ENCODE data around the gene LRRC32. TPM values are rescaled to one million over a fixed set of nuclear protein-coding genes. Genes with fewer than 3 reads are reported as not detected.

Gene LRRC32
- total RNA-seq, 2 experiments from 2014 or later, result 5.5 to 25.3 TPM

DNA sequence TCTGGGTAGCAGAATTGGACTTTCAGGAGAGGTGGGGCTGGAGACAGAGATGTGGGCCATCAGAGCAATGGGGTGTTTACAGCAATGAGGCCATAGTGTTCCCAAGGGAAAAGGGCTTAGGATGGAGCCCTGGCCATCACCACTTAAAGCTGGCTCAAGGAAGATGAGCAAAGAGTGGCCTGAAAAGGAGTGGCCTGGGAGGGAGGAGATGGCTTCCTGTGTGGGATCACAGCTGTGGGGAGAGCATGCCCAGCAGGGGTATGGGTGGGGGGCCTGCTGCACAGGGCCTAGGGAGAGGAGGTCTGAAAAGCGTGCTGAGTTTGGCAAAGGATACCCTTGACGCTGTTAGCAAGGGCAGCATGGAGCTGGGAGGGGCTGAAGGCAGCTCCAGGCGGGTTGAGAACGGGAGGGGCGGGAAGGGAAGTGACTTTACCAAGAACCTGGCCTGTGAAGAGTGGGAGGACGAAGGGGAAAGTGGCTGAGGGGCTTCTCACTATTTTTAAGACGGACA, 13.9 kb downstream of the LRRC32 start:
- TF ChIP-seq, protein P1, sequence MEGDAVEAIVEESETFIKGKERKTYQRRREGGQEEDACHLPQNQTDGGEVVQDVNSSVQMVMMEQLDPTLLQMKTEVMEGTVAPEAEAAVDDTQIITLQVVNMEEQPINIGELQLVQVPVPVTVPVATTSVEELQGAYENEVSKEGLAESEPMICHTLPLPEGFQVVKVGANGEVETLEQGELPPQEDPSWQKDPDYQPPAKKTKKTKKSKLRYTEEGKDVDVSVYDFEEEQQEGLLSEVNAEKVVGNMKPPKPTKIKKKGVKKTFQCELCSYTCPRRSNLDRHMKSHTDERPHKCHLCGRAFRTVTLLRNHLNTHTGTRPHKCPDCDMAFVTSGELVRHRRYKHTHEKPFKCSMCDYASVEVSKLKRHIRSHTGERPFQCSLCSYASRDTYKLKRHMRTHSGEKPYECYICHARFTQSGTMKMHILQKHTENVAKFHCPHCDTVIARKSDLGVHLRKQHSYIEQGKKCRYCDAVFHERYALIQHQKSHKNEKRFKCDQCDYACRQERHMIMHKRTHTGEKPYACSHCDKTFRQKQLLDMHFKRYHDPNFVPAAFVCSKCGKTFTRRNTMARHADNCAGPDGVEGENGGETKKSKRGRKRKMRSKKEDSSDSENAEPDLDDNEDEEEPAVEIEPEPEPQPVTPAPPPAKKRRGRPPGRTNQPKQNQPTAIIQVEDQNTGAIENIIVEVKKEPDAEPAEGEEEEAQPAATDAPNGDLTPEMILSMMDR (conservative IDR thresholded peaks at IDR 0.05; ENCODE audit: low read length), result no peak
- no peak for TF ChIP-seq EZH2phosphoT487 (IDR thresholded peaks at IDR 0.05; ENCODE audit: borderline replicate concordance, low read depth, low read length)
- H3K9me2 ChIP-seq (ENCODE audit: insufficient read depth, low read length), result no peaks in the 10 kb centered on the region
- no peaks in the 10 kb centered on the region for H3K79me2 ChIP-seq (ENCODE audit: insufficient read depth, low read depth, low read length)
- peaks cover 9% of the 10 kb centered on the region for H3K4me1 ChIP-seq (ENCODE audit: insufficient read depth, low read length, poor library complexity, severe bottlenecking)
- no peak overlapping the region for H3K4me2 ChIP-seq (ENCODE audit: low read length)
- no peak for DNase-seq (ENCODE audit: low spot score)
- intact Hi-C loops (cut with micrococcal nuclease; ENCODE audit: unreplicated experiment), result no loop called here
- H4K20me1 ChIP-seq (ENCODE audit: insufficient read depth, low read length), result no peaks in the 10 kb centered on the region
- no peak overlapping the region for H2AFZ ChIP-seq (ENCODE audit: low read length)
- ChIA-PET POLR2A (interaction anchor here (1.2 kb wide), 1 partner anchor 11 kb away, joined by 3 read pairs; no protein-coding TSS in a partner anchor), CTCF (ENCODE audit: unreplicated experiment) (no interaction called here)
- no peak overlapping the region for H3K4me3 ChIP-seq (ENCODE audit: low read depth, low read length, poor library complexity, severe bottlenecking)
- no TSS peak for BruUV-seq (replicated peaks)
- no peak overlapping the region for H3K27ac ChIP-seq (ENCODE audit: low read depth, low read length, poor library complexity, severe bottlenecking)
- peaks cover 45% of the 10 kb centered on the region for H3K36me3 ChIP-seq (ENCODE audit: insufficient read depth, low read length)
- H3K9me3 ChIP-seq (ENCODE audit: low read length), result no peaks in the 10 kb centered on the region

DNA sequence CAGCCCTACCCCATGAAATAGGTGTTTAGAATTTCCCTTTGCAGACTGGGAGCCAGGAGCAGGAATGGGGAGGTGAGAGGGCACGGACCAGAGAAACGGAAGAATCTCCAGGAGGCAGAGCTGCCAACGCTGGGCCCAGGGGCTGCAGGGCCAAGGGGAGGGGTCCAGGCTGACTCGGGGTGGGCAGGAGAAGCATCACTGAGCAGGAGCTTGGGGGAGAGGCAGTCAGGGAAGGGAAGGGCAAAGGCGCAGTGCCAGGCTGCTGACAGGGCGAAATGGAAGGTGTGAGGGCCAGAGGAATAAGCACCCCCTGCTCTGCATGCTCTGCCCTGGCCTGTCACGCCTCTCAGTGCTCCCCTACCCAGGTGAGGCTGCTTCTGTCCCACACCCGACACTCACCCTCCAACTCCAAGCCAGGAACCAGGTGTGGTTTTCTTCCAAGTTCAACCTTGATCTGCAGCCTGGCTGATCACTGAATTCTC, 14.5 kb downstream of the LRRC32 start:
- CTCF ChIA-PET (ENCODE audit: unreplicated experiment), result no interaction called here

GRCh38 chr11:76655501-76656049, 15.0 kb downstream of the LRRC32 start:
- DNase-seq (ENCODE audit: low spot score), result no peak
- Histone ChIP-seq H3K4me2 (ENCODE audit: low read length) (no peak overlapping the region), H3K9me2 (ENCODE audit: insufficient read depth, low read length) (no peaks in the 10 kb centered on the region), H3K79me2 (ENCODE audit: insufficient read depth, low read depth, low read length) (no peaks in the 10 kb centered on the region), H3K9me3 (ENCODE audit: low read length) (no peaks in the 10 kb centered on the region), H2AFZ (ENCODE audit: low read length) (no peak overlapping the region), H3K4me1 (ENCODE audit: insufficient read depth, low read length, poor library complexity, severe bottlenecking) (peaks cover 9% of the 10 kb centered on the region), H4K20me1 (ENCODE audit: insufficient read depth, low read length) (no peaks in the 10 kb centered on the region), H3K36me3 (ENCODE audit: insufficient read depth, low read length) (peaks cover 39% of the 10 kb centered on the region), H3K27ac (ENCODE audit: low read depth, low read length, poor library complexity, severe bottlenecking) (no peak overlapping the region), H3K4me3 (ENCODE audit: low read depth, low read length, poor library complexity, severe bottlenecking) (no peak overlapping the region)
- ChIA-PET POLR2A (no interaction called here), CTCF (ENCODE audit: unreplicated experiment) (no interaction called here)
- TF ChIP-seq, protein P1 (conservative IDR thresholded peaks at IDR 0.05; ENCODE audit: low read length), result no peak
- no peak for TF ChIP-seq EZH2phosphoT487 (IDR thresholded peaks at IDR 0.05; ENCODE audit: borderline replicate concordance, low read depth, low read length)
- intact Hi-C loops (cut with micrococcal nuclease; ENCODE audit: unreplicated experiment), result no loop called here
- BruUV-seq (replicated peaks), result no TSS peak

More for the DNA sequence above, 14.5 kb downstream of the LRRC32 start:
- H3K79me2 ChIP-seq (ENCODE audit: insufficient read depth, low read depth, low read length), result no peaks in the 10 kb centered on the region
- H3K9me2 ChIP-seq (ENCODE audit: insufficient read depth, low read length), result no peaks in the 10 kb centered on the region
- intact Hi-C loops (cut with micrococcal nuclease; ENCODE audit: unreplicated experiment), result no loop called here
- no peak for DNase-seq (ENCODE audit: low spot score)
- TF ChIP-seq, protein P1 (conservative IDR thresholded peaks at IDR 0.05; ENCODE audit: low read length), result no peak
- TF ChIP-seq EZH2phosphoT487 (IDR thresholded peaks at IDR 0.05; ENCODE audit: borderline replicate concordance, low read depth, low read length), result no peak
- H3K36me3 ChIP-seq (ENCODE audit: insufficient read depth, low read length), result peaks cover 44% of the 10 kb centered on the region
- no peak overlapping the region for H3K4me2 ChIP-seq (ENCODE audit: low read length)
- H4K20me1 ChIP-seq (ENCODE audit: insufficient read depth, low read length), result no peaks in the 10 kb centered on the region
- no peak overlapping the region for H2AFZ ChIP-seq (ENCODE audit: low read length)
- no peak overlapping the region for H3K4me3 ChIP-seq (ENCODE audit: low read depth, low read length, poor library complexity, severe bottlenecking)
- H3K9me3 ChIP-seq (ENCODE audit: low read length), result no peaks in the 10 kb centered on the region
- H3K27ac ChIP-seq (ENCODE audit: low read depth, low read length, poor library complexity, severe bottlenecking), result no peak overlapping the region
- peaks cover 9% of the 10 kb centered on the region for H3K4me1 ChIP-seq (ENCODE audit: insufficient read depth, low read length, poor library complexity, severe bottlenecking)
- BruUV-seq (replicated peaks), result no TSS peak
- POLR2A ChIA-PET, result no interaction called here

All from OCI-LY7 (cell line).